Activated gamma-delta T cell (primary cell): ENCODE results near the gene SPRR2D.
"Not testable (repeated sequence)": the region's sequence is repeated elsewhere in the genome, so short reads cannot be mapped to it uniquely, and the experiment has no call there.

Source experiments
- DNase-seq: peaks from one replicate; lab custom pipeline; 2025; lab: John Stamatoyannopoulos, UW
- total RNA-seq, 2 donors: gene quantifications; one replicate each; lab custom pipeline; 2026; lab: John Stamatoyannopoulos, UW

SPRR2D gene
- total RNA-seq: 0 reads per million in 2 donors

DNA sequence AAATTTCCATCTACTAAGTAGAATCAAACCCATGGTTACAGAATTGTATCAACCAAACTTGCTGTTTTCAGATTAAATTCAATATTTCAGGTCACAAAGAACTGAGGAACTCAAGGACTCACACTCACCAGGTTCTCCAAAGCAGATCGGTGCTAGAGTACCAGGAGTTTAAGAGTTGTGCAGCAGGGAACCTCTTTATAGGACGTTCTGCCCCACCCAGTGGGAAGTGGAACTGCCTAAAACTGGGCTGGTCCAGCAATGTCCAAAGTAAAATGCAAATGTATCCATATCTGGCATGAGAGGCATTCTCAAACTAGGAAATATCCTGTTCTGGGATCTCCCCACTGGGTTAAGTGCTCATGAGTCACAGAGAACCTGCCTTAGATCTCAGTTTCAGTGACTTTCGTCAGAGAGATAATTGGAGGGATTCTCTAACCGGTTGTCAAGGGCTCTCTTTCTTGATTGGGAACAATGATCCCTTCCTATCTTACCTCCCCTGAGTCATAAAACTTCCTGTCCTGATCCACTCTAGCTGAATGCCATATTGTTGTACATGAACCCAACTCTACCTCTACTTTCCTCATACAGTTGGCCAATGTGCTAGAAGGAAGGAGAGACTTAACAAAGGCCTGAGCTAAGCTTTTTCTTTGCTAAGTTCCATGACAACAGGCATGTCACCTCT is at the start of gene SPRR2D:
Gene SPRR2D, minus strand, starts transcription at position 171 of the 682 bp plus-strand sequence. CDS start 774 bp downstream, outside the sequence.
- DNase-seq: no peak

DNA sequence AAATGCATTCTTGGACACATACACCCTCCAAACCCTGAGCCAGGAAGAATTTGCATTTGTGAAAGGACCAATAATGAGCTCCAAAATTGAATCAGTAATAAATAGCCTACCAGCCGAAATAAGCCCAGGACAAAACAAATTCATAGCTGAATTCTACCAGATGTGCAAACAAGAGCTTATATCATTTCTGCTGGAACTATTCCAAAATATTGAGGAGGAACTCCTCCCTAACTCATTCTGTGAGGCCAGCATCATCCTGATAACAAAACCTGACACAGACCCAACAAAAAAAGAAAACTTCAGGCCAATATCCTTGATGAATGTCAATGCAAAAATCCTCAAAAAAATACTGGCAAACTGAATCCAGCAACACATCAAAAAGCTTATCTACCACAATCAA is 46.7 kb upstream of the SPRR2D start:
- no peak for DNase-seq

- DNase-seq: no peak
These were observed 40.8 kb upstream of the SPRR2D start for GRCh38 chr1:153081736-153082135.

GRCh38 chr1:153072806-153073726 is 32.1 kb upstream of the SPRR2D start:
- DNase-seq: no peak

GRCh38 chr1:153071511-153071910 is 30.6 kb upstream of the SPRR2D start, which contains the start of gene SPRR2B:
SPRR2B (minus strand) TSS chr1:153071611; CDS start chr1:153070839, 772 bp downstream.
- no peak for DNase-seq

- DNase-seq: no peak
These were observed 29.3 kb upstream of the SPRR2D start for GRCh38 chr1:153070243-153070642.

DNA sequence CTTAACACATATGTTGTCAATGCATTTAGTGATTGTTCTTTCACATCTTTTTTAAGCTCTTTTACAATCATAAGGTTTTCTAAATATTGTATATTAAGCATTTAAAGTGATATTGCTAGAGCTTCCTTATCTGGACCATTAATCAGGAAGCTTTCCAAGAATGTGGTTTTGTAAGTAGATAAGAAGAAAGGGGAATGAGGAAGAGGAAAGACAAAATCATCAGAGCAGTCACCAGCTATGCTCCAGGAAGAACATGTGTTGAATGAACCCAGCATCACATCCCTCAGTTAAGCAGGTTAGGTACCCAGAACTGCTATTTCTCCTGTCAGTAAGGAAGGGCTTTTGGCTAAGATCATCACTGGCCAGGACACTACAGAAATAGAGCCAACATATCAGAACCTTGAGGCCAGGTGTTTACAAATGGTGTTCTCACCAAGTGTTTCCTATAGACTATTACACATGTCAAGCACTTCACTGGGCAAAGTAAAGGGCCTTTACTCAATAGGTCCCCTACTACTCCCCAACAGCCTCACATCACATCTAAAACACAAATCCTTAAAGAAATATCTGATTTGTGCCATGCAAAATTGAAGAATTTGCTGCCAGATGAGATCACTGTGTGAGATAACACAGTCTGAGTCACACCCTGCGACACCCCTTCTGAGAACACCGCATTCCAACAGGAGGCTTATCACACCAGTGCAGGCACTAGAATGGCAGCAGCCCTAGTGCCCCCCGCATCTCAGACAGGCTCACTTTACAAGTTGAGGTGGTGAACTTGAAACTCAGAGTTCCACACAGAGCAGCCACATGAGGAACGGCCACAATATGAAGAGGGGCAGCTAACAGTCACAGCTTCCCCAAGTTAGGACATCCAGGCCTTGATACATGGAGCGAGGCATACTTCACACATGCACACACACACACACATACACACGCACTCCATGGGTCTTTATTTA is 18.2 kb upstream of the SPRR2D start:
- no peak for DNase-seq

- no peak for DNase-seq
These were observed 17.2 kb upstream of the SPRR2D start for GRCh38 chr1:153058154-153058553.

DNA sequence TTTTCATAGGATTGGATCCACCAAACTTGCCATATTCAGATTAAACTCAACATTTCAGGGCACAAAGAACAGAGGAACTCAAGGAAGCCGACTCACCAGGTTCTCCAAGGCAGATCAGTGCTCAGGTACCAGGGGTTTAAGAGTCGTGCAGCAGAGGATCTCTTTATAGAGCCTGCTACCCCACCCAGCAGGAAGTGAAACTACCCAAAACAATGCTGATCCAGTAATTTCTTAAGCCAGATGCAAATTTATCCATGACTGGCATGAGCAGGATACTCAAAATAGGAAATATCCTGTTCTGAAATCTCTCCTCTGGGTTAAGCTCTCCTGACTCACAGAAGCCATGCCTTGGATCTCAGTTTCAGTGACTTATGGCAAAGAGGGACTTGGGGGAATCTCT is 16.5 kb upstream of the SPRR2D start, which contains the start of gene SPRR2A:
Gene SPRR2A, minus strand, starts transcription at position 138 of the 400 bp plus-strand sequence. CDS start 777 bp downstream, outside the sequence.
- DNase-seq: no peak

DNA sequence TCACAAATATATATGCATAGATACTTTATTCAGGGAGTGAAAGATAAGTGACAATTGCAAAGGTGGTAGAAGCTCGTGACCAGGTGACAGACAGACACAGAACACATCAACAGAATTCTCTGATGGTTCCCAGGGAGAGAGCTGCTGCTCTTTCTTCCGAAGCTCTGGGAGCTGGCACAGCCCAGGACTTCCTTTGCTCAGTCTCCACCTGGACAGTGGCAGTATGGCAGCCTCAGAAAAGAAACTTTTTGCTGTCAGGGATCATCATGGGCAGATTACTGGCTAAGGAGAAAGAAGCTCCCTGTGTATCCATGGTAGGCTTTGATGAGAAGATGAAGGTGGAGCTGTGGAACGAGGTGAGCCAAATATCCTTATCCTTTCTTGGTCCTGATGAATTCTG is 15.2 kb upstream of the SPRR2D start:
- DNase-seq: not testable (repeated sequence)

DNA sequence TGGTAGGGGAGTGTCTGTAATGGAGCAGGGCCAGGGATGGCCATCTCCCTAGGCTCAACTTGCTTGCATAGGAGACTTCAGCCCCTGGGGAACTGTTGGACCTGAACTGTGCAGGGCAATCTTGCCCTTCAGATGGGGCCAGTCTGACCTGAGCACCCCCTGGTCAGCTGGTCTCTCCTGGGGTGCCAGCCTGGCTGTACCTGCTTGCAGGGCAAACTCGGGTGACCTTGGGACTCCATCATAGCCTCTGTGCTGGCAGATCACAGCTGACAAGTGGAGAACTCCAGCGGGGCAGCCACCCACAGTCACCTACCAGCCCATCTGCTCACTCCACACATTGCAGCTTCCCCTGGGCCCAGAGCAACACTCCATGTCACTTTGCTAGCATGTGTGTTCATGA is 8.3 kb upstream of the SPRR2D start:
- DNase-seq: no peak

GRCh38 chr1:153035211-153035610 is 5.7 kb downstream of the SPRR2D start:
- no peak for DNase-seq

- DNase-seq: no peak
These were observed 8.1 kb downstream of the SPRR2D start for GRCh38 chr1:153032677-153033308.

GRCh38 chr1:153032073-153032472 is 8.8 kb downstream of the SPRR2D start:
- no peak for DNase-seq

DNA sequence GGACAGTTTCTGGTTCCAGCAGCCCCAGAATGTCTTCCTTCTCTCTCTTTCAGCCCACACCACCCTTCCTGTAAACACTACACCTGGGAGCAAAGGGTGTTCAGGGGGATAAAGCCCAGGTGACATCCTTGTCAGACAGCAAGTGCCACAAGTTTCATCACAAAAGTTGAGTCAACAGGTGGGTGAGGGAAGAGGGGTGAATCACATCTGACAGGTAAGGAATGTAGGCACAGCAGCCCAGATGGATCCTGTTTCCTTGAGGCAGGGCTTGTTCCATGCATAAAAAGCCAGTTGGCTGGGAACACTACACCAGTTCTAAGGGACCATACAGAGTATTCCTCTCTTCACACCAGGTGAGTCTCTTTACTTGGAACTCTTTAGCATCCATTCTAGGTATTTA is 10.0 kb downstream of the SPRR2D start, which contains the start of gene SPRR1B:
Gene SPRR1B, plus strand, starts transcription at position 309 of the 400 bp plus-strand sequence. CDS start 1,143 bp downstream, outside the sequence.
- no peak for DNase-seq

DNA sequence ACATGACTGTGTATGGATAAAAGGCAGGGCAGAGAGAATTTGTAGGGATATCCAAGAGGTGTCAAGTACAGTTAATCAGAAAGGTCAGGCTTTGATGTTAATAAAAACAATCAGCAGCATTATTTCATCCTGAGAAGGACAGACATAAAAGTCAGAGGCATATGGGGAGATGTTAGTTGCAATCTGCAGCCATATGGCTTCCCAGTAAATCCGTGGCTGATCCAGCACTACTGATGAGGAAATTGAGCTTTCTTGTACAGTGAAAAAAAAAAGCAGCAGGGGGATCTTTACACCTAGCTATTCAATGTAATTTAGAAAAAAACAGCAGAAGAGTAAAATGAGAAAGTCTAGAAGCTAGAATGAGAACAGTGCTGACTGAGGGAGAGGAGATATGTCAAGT is 12.2 kb downstream of the SPRR2D start:
- DNase-seq: no peak

- no peak for DNase-seq
These were observed 15.1 kb downstream of the SPRR2D start for GRCh38 chr1:153025797-153026196.

DNA sequence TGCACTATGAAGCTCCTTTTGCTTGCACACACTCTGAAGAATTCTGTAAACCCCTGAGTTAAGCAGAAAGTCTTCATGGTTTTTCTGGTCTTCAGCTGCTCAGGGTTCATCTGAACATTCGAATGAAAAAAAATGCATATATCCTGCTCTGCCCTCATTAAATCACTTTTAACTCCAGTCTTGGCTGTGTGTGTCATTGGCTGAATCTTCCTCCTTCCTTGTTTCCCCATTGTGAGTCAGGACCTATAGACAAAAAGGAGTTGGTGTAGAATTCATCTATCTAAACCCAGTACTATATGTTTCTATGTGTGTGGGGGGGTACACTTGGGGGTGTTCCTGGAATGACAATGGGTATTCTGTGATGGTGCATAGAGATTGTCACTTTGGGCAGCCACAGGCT is 16.5 kb downstream of the SPRR2D start:
- DNase-seq: no peak

GRCh38 chr1:153023109-153023508 is 17.8 kb downstream of the SPRR2D start:
- no peak for DNase-seq

GRCh38 chr1:153022340-153022739 is 18.6 kb downstream of the SPRR2D start:
- DNase-seq: not testable (repeated sequence)

- not testable (repeated sequence) for DNase-seq
These were observed 19.1 kb downstream of the SPRR2D start for GRCh38 chr1:153021829-153022228.
